Heart left ventricle (tissue), 16 donors: ENCODE results near the gene IRX4. TPM values are rescaled to one million over a fixed set of nuclear protein-coding genes. Genes with fewer than 3 reads are reported as not detected.

Experiments used
- ATAC-seq, 4 donors: fragments of 200-7000 bp; cut with Tn5 transposase; one replicate each; pipeline ENCODE4 v1.9.1; 2020 to 2022; ENCODE audit warnings: moderate library complexity in 4 of 4, mild to moderate bottlenecking in 3 of 4, moderate number of reproducible peaks in 1 of 4
- DNase-seq, 5 donors: peaks; one replicate each; pipeline ENCODE4 v3.0.0-alpha.2; 2020
- H3K27ac ChIP-seq, 12 donors: fragments of 200-600 bp; sonication (generic) in 4 of 12; one replicate each; pipeline versions ENCODE4 v1.5.0 to v1.8.0; 2016 to 2022; ENCODE audit warnings: mild to moderate bottlenecking in 2 of 12
- H3K27me3 ChIP-seq, 9 donors: fragments of 200-600 bp; sonication (generic) in 2 of 9; one replicate each; pipeline versions ENCODE4 v1.5.1 to v1.8.0; 2016 to 2022; ENCODE audit warnings: mild to moderate bottlenecking in 3 of 9
- H3K36me3 ChIP-seq, 9 donors: fragments of 200-600 bp; sonication (generic) in 2 of 9; one replicate each; pipeline versions ENCODE4 v1.5.0 to v1.8.0; 2018 to 2022; ENCODE audit warnings: mild to moderate bottlenecking in 2 of 9
- H3K4me1 ChIP-seq, 12 donors: fragments of 200-600 bp; sonication (generic) in 4 of 12; one replicate each; pipeline versions ENCODE4 v1.5.0 to v1.8.0; 2016 to 2022; ENCODE audit warnings: mild to moderate bottlenecking in 3 of 12
- H3K4me3 ChIP-seq, 12 donors: fragments of 200-600 bp; sonication (generic) in 4 of 12; one replicate each; pipeline versions ENCODE4 v1.5.0 to v1.8.0; 2017 to 2022; ENCODE audit warnings: mild to moderate bottlenecking in 9 of 12, moderate library complexity in 4 of 12
- H3K9me3 ChIP-seq, 12 donors: fragments of 200-600 bp; sonication (generic) in 4 of 12; one replicate each; pipeline versions ENCODE4 v1.5.0 to v1.8.0; 2016 to 2022; ENCODE audit warnings: mild to moderate bottlenecking in 1 of 12
- CTCF ChIP-seq, 12 donors: fragments of 200-600 bp; sonication (generic) in 4 of 12; IDR thresholded peaks; one replicate each; pipeline versions ENCODE4 v1.5.0 to v1.8.0; 2018 to 2022; ENCODE audit warnings: antibody characterized with exemption in 12 of 12, mild to moderate bottlenecking in 5 of 12
- POLR2A ChIP-seq, 2 donors: fragments of 450-650 bp; IDR thresholded peaks; one replicate each; pipeline ENCODE4 v1.6.1; 2017; ENCODE audit warnings: antibody characterized with exemption in 2 of 2, mild to moderate bottlenecking in 2 of 2, moderate library complexity in 2 of 2
- WGBS, 4 donors: extraction: QIAGEN DNeasy Blood & Tissue Kit in 2 of 4; methylation state at CpG; one replicate each; pipeline versions ENCODE4 v1.1.5 to v1.1.7; 2013 to 2018; 5-methylcytosine and 5-hydroxymethylcytosine counted together
- intact Hi-C, 10 donors: fragments of 100-400 bp; cut with DNase I; formaldehyde crosslinking; loops; one replicate each; pipeline versions ENCODE4 v1.11.1 to v1.14.2; 2022
- polyA plus RNA-seq, 2 donors: library from polyadenylated mRNA; stranded (reverse); fragments of 200-250 nt; gene quantifications; one replicate each; pipeline ENCODE4 v1.2.3, GENCODE V29; 2013
- total RNA-seq, 9 donors: library from RNA; depleted of rRNA in 2 of 9; stranded (reverse); fragments of >200 nt in 2 of 9; fragmentation: NEBNext Ultra II Directional in 3 of 9; extraction: Animal tissue kit (Norgen Biotek cat#: 25700) in 3 of 9; gene quantifications; one replicate each; pipeline versions ENCODE4 v1.1.0 to v1.2.4, GENCODE V29; 2016 to 2023
- donor health status: ischemic (EF 13 %, LVEDD 7.1; RV severe dilation, severe dysfunction).
- donor health status: healthy with polysubstance abuse.
- donor health status: DM: no; HTN: yes; CAD: no.
- donor health status: DM: no; HTN: no; CAD: no.
- donor health status: ischemic (EF 25% LVEDD 6.9; RV normal size, moderate dysfunction).
- donor health status: ischemic (EF 25% LVEDD 5.7; RV mildly dilated, moderate dysfunction).
- donor health status: healthy.
- donor health status: DM: yes; HTN: yes; CAD: no.
- donor health status: ischemic (EF 35%, LVEDD 5.7; RV mildly dilated, moderate dysfunction).
- donor health status: nonischemic (EF 11% LVEDD 7.7; RV severe dilation, severe dysfunction).
- donor health status: DM: yes; HTN: yes; CAD: no.
- donor health status: PGD.
- donor health status: ischemic (EF 29% LVEDD 5.4; RV normal size, mild dysfunction).
- donor health status: nonischemic (EF 23%, LVEDD 6.1; RV moderate dilation, normal function).

IRX4 gene
- total and polyA plus RNA-seq, 11 donors: 8.6 to 32.3 (median 16.3) TPM

GRCh38 chr5:1832511-1833250, 50.0 kb downstream of the IRX4 start:
- Histone ChIP-seq H3K27ac (peak overlapping the region in 1 of 12 donors; percentile 36), H3K4me3 (no peak overlapping the region), H3K9me3 (no peaks in the 10 kb centered on the region), H3K27me3 (peaks cover 0 to 4% (median 0%) of the 10 kb centered on the region in 9 donors), H3K36me3 (peaks cover 0 to 10% (median 0%) of the 10 kb centered on the region in 9 donors), H3K4me1 (peaks cover 0 to 33% (median 0%) of the 10 kb centered on the region in 12 donors)
- intact Hi-C loops: no loop called here
- 68 to 78% (median 76%) methylated on average over 28 of the region's 28 CpGs for WGBS, 4 donors
- DNase-seq (peak in 2 of 5 donors; percentile 25 to 51), ATAC-seq (peak; percentile 57 to 83 (median 70))
- no peak for TF ChIP-seq POLR2A (IDR thresholded peaks at IDR 0.05)
- no peak for TF ChIP-seq CTCF (IDR thresholded peaks at IDR 0.05)

- WGBS, 4 donors: 51 to 64% (median 56%) methylated on average over 9 to 14 of the region's 14 CpGs
- Histone ChIP-seq H3K4me3 (no peak overlapping the region), H3K27me3 (no peaks in the 10 kb centered on the region), H3K4me1 (peaks cover 0 to 24% (median 0%) of the 10 kb centered on the region in 12 donors), H3K27ac (peak overlapping the region in 1 of 12 donors; percentile 36), H3K36me3 (peaks cover 0 to 10% (median 0%) of the 10 kb centered on the region in 9 donors), H3K9me3 (no peaks in the 10 kb centered on the region)
- ATAC-seq (no peak), DNase-seq (peak in 1 of 5 donors; percentile 9)
- intact Hi-C loops: no loop called here
- no peak for TF ChIP-seq CTCF (IDR thresholded peaks at IDR 0.05)
- TF ChIP-seq POLR2A (IDR thresholded peaks at IDR 0.05): no peak
Measured at GRCh38 chr5:1831677-1832313, 50.9 kb downstream of the IRX4 start.

DNA sequence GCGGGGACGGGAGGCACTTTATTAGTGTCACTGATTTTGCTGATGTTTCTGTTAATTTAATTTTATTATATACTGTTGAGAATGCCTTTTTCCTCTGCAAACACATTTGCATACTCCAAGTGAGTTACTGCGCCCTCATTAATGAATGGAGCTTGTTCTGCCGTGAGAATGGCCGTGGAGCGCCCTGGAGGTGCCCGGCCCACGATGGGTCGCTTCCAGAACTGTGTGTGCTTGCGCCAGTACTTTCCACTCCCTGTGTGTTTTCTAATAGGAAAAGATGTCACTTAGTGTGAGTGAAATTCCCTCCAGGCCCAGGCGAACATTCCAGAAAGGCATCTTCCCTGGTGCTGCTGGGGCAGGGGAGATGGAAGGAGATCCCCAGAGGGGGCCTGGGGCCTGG, 51.5 kb downstream of the IRX4 start:
- ATAC-seq (no peak), DNase-seq (peak in 1 of 5 donors; percentile 11)
- peak overlapping the region in 1 of 12 donors; percentile 36 for H3K27ac ChIP-seq
- peaks cover 0 to 14% (median 3%) of the 10 kb centered on the region in 9 donors for H3K36me3 ChIP-seq
- H3K4me3 ChIP-seq: no peak overlapping the region
- 88 to 92% (median 90%) methylated on average over 11 of the region's 11 CpGs for WGBS, 4 donors
- H3K27me3 ChIP-seq: no peaks in the 10 kb centered on the region
- no peaks in the 10 kb centered on the region for H3K9me3 ChIP-seq
- intact Hi-C loops: no loop called here
- TF ChIP-seq CTCF (IDR thresholded peaks at IDR 0.05) (no peak), POLR2A (IDR thresholded peaks at IDR 0.05) (no peak)
- peaks cover 0 to 21% (median 0%) of the 10 kb centered on the region in 12 donors for H3K4me1 ChIP-seq

DNA sequence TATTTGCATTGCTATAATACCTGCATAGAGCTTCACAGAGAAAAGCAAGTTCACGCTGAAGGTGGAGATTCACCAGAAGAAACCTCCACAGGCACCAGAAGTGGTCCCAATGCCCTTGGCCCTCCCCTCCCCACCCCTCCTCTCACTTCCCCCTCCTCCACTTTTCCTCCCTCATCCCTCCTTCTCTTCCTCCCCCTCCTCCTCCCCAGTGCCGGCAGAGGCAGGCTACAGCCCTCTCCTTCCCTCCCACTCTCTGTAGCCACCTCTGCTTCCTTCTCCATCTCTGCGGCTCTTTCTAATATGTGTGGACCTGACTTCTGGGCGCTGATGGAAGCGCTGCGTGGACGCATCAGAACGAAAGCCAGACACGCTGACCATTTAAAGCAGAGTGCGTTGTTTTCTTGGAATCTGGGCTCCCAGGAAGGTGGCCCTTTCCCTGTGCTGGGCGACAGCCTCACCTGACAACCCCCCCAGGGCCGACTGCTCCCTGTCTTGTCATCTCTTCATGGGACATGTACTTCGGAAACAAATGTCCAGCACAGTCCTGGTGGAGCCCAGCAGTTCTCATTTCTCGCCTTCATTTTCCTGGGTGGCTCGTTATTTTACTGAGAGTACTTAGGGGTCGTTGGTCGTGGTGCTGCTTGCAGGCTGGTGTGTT, 52.0 kb downstream of the IRX4 start:
- intact Hi-C loops: no loop called here
- Histone ChIP-seq H3K4me3 (no peak overlapping the region), H3K36me3 (peaks cover 0 to 14% (median 8%) of the 10 kb centered on the region in 9 donors), H3K4me1 (peaks cover 0 to 21% (median 0%) of the 10 kb centered on the region in 12 donors), H3K27ac (no peak overlapping the region), H3K27me3 (no peaks in the 10 kb centered on the region), H3K9me3 (no peaks in the 10 kb centered on the region)
- no peak for ATAC-seq
- 79 to 81% (median 80%) methylated on average over 17 of the region's 17 CpGs for WGBS, 4 donors
- no peak for DNase-seq
- TF ChIP-seq CTCF (IDR thresholded peaks at IDR 0.05) (no peak), POLR2A (IDR thresholded peaks at IDR 0.05) (no peak)
